Measurements from ENCODE around the gene QDPR.
A peak's percentile ranks its signal among the peaks of the same experiment; 100 is the strongest.

The QDPR gene

GRCh38 chr4:17526695-17527477 lies 15.0 kb upstream of the QDPR start:
- no peak for DNase-seq

DNA sequence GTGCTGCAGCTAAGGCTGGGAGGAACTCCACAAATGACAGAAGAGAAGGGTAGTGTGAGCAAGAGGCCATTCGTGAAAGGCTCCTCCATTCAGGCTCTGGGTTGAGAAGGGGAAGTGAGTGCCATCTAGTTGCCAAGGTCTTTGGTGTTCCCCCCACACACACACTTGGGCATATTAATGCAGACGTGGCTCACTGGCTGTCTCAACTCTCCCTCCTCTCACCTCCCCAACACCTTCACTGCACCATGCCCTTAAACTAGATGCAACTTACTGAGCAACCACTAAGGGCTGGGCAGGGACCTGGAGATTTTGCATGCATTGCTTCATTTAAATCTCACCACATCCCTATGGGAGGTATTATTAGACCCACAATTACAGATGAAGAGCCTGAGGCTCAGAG lies 11.8 kb upstream of the QDPR start:
- no peak for DNase-seq

DNA sequence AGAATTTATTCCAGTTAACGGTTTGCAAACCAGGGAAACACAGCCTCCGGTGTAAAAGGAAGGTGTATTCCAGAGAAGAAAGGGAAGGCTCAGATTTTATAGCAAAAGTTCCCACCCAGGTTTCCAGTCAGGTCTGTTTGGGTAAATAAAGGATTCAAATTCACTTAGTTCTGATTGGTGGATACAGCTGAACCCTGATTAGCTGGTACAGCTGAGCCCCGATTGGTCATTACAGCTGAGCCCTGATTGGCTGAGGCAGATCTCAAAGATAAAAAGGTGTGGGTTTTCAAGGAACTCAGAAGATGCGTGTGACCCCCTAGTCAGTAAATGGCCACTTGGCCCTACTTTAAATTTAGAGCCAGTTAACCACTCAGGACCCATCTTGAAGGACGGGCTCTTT lies 9.7 kb upstream of the QDPR start:
- no peak for DNase-seq

- DNase-seq = peak; percentile 46
Measured at GRCh38 chr4:17517664-17518063, 5.8 kb upstream of the QDPR start.

GRCh38 chr4:17516980-17517379 lies 5.1 kb upstream of the QDPR start:
- no peak for DNase-seq

DNA sequence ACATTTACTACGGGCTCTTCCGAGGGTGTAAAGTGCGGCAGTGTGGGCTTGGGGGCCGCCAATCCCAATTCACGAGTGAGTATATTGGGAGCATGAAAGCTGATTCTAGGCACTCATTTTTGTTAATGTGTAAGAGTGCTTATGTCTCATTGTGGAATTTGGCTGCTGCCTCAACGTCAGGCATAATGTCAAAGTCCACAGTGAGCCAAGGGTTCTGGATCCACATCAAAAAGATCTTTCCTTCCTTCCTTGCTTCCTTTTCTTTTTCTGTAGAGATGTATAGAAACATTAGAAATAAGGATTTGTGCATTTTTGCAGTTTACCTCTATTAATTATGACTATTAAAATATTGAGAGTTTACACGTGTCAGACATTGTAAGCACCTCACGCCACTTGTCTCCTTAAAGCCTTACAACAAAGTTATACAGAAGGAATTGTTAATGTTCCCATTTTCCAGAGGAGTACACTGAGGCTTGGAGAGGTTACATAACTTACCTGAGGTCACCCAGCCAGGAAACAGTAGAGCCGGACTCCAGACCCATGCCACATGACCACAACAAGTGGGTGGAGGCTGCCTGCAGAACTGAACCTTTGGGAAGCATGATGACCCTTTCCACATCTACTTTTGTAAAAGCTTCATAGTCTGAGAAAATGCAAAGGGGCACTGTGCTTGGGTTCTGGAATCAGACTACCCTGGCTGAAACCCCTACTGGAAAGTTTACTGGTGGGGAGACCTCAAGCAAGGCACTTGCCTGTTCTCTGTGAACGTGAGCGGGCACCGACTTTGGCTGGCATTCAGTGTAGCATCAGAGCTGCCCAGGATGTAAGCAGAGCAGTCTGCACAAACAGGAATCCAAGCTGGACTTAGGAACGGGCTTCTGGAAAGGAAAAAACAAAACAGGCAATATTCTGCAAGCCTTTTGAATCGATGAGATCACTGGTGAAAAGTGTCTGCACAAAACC lies 3.8 kb upstream of the QDPR start:
- DNase-seq = no peak

DNA sequence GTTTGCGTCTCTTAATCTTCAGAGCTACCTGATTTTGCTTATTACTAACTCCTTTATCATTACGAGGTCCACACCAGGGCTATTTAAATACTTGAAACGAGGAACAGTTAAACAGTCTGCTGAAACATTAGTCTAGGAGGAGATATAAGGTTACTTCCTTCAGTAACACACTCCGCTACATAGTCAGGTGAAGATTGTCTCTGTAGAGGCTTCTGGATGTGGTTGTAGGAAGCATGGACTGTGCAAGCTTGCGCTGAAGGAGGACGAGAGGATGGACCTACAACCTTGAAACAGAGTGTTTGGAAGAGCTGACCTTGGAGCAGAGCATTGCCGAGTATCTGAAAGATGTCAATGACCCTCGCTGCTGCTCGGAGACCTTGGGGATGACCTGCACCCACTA lies 3.0 kb upstream of the QDPR start, which contains the start of gene CLRN2:
Gene CLRN2 (plus strand): TSS at position 301 of the 400 bp plus-strand sequence. CDS start 102 bp downstream, outside the sequence.
- DNase-seq = no peak

- no peak for DNase-seq
Measured at GRCh38 chr4:17512973-17513665, 1.2 kb upstream of the QDPR start.

GRCh38 chr4:17511509-17511949 lies 361 bp downstream of the QDPR start:
- peak; percentile 68 for DNase-seq

DNA sequence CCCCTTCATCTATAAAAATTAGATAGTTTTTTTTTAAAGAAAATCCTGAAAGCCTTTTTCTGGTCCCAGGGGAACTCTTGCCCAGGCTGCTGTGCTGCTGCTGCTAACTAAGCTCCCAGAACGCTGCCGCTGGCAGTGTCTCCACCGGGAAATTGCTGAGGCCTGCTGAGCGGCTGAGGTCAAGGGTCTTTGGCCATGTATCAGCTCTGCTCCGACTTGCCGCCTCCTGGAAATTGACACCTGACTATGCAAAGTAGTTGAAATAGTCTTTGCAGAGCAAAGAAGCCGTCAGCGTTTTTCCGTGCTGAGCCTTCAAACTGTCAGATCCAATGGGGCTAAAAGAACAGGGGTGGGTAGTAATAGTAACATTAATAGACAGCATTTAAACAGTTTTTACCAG lies 839 bp downstream of the QDPR start:
- DNase-seq = peak; percentile 73

DNA sequence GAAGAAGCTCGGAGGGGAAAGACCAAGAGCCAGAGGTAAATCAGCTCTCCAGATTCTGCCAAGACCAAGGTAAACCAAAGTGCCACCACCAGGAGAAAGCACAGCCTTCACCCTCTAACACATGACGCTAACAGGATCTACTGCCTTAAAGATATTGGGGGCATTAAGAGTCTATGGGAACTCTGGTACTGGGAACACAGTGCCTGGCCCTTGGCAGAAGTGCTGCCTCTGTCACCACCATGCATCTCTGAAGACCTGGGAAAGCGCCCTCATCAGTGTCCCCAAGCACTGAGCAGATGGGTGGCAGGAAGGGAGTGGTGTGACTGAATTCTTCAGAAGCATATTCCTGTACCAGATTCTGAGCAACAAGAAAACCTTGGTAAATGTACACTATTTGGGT lies 1.3 kb downstream of the QDPR start:
- DNase-seq = no peak

GRCh38 chr4:17504081-17504480 lies 7.8 kb downstream of the QDPR start:
- no peak for DNase-seq

DNA sequence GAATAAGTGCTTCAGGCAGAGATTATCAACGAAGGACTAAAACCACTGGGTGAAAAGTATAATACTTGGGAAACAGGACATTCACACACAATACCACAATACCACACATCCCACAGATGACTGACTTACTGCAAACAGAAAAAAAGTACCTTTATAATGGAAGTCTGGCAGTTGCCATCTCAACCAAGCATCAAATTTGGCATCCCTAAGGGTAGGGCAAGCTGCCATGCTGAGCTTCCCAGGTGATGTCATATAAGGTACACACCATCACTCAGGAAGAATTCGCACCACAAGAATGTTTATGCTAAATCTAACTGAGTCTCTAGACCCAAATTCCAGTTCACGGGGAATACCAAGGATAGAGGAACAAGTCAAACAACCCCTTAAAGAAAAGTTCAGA lies 9.1 kb downstream of the QDPR start:
- DNase-seq = no peak

DNA sequence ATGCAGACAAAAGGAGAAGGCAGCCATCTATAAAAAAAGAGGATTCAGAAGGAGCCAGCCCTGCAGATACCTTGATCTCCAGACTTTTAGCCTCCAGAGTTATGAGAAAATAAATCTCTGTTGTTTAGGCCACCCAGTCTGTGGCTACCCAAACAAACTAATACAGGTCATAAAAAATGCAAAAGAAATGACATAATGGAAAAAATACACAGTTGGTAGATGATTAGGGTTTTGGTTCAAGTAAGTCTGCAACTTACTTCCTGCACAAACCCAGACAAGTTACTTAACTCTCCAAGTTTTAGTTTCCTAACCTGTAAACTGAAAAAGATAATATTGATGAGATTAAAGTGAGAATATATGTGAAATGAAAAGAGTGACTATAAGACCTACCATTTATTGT lies 11.3 kb downstream of the QDPR start:
- DNase-seq = no peak

GRCh38 chr4:17497890-17498523 lies 13.9 kb downstream of the QDPR start:
- DNase-seq = no peak

GRCh38 chr4:17494258-17495190 lies 17.4 kb downstream of the QDPR start:
- no peak for DNase-seq

DNA sequence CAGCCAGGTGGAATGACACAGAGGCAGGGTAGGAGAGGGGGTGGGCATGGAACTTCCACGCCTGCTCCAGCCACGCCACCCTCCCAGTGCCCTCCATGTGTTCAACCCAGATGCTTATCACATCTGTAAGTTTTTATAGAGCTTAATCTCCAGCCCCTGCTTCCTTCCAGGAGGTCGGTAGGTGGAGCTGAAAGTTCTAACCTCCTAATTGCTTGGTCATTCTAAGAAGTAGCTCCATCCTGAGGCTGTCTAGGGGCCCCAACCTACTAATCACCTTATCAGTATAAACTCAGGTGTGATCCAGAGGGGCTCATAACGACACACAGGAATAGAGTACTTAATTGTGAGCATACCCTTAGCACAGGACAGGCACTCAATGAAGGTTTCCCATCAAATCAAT lies 18.3 kb downstream of the QDPR start:
- no peak for DNase-seq

DNA sequence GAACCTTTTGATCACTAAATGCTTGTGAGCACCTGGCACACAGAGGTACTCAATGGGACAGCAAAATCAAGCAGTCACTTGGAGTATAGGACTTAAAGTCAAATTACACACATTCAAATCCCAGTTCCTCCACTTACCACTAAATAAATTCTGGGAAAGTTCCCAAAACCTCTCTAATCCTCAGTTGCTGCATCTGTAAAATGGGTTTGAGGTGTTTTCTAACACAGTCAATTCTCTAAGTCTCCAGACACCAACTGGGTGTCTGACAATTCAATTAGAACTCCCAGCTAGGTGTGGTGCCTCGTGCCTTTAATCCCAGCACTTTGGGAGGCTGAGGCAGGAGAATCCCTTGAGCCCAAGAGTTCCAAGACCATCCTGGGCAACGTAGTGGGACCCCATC lies 19.0 kb downstream of the QDPR start:
- DNase-seq = no peak

DNA sequence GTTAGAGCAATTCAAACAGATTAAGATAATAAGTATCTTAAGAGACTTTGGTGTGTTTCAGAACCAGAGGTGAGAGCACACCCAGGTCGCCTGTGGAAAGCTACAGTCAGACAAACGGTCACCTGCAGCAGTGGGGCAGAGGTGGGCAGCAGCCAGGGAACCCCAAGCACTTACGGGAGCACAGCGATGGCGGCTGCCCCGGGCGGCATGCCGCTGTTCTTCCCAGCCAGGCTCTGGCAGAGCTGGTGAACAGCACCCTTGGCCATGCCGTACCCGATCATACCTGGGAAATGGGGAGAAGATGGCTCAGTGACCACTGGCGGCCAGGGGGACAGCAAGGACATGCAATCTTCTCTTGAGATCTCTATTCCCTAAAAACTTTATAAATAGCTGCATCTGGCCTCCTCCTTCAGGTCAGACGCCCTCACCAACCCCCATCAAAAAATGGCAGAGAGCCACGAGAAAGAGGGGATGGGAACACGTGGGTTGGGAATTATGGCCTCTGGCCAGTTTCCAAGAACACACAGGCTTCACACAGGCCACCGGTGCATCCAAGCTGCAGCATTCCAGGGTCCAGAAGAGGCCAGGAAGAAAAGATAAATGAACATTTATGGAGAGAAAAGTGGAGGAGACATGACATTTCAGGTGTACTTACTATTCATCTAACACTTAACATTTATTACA lies 19.7 kb downstream of the QDPR start:
- DNase-seq = no peak

DNA sequence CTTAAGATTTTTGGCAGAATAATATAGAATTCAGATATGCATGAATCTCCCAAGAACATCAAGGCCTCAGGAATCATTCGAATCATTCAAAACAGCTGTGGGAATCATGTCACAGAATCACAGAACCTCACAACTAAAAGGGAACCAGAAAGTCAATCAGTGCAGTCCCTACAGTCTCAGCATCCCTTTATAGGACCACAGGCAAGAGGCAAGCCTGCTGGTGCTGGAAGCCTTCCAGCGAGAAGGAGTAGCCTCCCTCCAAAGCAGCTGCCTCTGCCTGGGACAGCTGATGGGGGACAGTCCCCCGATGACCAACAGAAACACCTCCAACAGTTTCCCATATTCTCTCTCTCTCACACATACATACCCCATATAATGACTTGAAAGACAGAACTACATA lies 20.7 kb downstream of the QDPR start:
- no peak for DNase-seq

DNA sequence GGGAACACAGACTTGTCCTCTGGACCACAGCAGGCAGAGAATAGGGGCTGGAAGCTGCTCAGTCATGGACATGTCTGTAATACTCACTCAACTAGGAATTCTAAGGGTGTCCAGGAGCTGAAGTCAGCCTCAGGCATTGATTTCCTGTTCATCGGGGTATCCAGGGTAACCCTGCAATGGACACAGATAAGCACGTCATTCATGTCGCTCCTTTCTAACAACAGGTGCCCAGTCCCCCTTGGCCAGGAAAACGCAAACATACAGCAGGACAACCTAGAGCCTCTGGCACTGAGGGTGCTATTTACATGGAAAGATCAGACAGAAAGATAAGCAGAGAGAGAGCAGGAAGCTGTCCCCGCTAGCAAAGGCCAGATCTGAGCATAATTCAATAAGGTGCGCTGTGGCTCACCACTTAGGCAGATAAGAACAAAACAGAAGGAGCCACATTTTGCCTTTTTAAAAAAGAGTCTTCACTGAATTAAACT lies 21.3 kb downstream of the QDPR start:
- peak; percentile 95 for DNase-seq
